GM12892 (cell line): ENCODE measurements around the gene RPL31.
A peak's percentile ranks its signal among the peaks of the same experiment; 100 is the strongest.

Experiments used
- DNase-seq: peaks from one replicate; pipeline ENCODE4 v3.0.0; 2011; ENCODE audit not compliant: insufficient read length
- FAIRE-seq: peaks from 2 replicates; lab custom pipeline; 2011; peaks lifted over from hg19 to GRCh38; lab: Jason Lieb, UNC
- POLR2A ChIP-seq: IDR thresholded peaks from 2 replicates; pipeline ENCODE4 v1.6.1; 2011; ENCODE audit warnings: low read depth, low read length, control low read depth
- POLR2AphosphoS5 ChIP-seq: IDR thresholded peaks from 2 replicates; pipeline ENCODE4 v1.6.1; 2011; ENCODE audit warnings: low read depth, low read length, control low read depth
- TAF1 ChIP-seq: IDR thresholded peaks from 2 replicates; pipeline ENCODE4 v1.6.1; 2011; ENCODE audit warnings: low read depth, mild to moderate bottlenecking, control low read depth, low read length, borderline replicate concordance

The RPL31 gene

DNA sequence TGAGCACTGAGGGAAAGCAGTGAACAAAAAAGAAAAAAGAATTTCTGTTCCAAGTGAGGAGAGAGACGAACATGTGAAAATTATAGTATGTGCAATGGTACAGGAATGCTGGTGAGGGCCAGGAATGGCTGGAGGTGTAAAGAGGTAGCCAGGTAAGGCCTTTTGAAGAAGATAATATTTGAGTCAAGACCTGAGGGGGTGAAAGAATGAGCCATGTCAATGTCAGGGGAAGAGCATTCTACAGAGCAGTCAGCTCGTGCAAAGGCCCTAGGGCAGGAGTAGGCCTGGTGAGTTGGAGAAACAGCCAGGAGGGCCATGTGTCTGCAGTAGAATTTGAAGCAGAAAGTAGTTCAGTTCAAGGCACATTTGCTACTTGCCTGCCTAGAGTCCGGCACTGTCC lies 12.4 kb upstream of the RPL31 start:
- DNase-seq (no peak), FAIRE-seq (no peak)
- no peak for TF ChIP-seq POLR2A
- TF ChIP-seq TAF1: no peak
- no peak for TF ChIP-seq POLR2AphosphoS5

DNA sequence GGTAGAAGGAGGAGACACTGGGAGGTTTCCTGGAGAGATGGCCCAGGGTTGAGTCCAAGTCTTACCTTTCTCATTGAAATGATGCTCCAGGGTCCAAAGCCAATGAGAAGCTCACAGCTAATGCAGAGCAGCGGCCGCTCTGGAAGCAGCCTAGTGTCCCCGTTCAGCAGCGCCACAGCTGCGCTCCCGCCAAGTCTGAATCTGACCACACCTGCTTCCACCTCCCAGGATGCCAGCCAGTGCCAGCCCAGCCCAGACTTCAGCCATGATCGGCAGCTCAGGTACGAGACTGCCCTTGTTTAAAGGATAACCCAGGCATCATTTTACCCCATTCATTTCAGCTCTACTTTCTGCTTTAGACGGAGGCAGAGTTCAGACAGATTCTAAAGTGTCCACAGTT lies 11.9 kb upstream of the RPL31 start:
- TF ChIP-seq POLR2A (no peak), TAF1 (no peak), POLR2AphosphoS5 (no peak)
- FAIRE-seq (no peak), DNase-seq (no peak)

DNA sequence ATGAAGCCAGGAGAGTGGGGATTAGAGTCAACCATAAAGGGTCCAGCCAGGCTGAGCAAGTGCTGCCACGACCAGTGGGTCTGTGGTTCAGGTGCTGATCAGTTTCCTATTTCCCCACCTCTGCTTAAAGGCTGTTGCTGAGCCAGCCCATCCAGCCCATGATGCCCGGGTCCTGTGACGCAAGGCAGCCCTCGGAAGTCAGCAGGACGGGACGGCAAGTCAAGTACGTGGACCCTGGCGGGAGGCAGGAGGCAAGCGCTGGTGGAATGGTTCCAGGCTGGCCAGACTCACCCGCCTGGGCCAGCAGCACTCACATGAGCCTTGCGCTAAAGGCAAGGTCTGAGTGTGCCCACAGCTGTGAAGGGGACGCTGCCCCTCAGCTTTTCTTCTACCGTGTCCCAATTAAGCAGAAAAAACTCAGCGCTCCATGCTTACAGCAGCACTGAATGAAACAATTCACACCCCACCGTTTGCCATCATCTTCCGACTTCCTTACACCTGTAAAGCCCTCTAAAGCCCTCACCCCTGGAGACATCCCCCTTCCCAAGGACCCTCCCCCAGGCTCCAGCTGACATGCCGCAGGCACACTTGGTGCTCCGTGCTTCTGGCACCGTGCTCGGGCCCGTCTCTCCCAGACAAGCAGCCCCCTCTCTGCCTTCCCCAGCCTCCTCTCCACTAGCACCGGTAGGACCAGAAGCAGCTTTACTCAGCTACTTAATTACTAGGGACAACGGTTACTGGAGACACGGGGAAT lies 11.3 kb upstream of the RPL31 start:
- DNase-seq: no peak
- FAIRE-seq: no peak
- TF ChIP-seq POLR2A: no peak
- TF ChIP-seq POLR2AphosphoS5: no peak
- no peak for TF ChIP-seq TAF1

DNA sequence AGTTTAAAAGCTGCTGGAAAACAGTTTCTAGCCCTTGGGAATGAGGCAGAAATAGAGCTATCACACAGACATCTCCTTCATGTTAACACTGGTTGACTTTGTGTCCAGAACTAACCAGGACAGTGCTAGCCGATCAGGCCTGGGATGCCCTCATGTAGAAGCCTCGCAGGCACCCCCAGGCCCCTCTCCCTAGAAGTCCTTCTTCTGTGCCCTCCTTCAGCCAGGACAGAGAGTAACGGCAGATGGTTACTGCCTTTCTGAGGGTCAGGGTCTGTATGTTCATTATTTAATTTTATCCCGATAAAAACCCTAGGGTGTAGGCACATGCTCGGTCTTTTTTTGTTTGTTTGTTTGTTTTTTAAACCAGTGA lies 10.7 kb upstream of the RPL31 start:
- FAIRE-seq: no peak
- TF ChIP-seq POLR2A: no peak
- TF ChIP-seq POLR2AphosphoS5: no peak
- TF ChIP-seq TAF1: no peak

DNA sequence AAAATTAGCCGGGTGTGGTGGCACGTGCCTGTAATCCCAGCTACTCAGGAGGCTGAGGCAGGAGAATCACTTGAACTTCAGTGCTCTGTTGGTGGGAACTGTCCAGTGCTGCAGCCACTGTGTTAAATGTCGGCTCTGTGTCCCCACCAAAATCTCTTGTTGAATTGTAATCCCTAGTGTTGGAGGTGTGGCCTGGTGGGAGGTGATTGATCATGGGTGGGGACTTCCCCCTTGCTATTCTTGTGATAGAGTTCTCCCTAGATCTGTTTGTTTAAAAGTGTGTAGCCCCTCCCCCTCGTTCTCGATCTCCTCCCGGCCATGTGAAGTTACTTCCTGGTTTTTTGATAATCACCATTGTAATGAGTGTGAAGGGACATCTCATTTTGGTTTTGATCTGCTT lies 9.8 kb upstream of the RPL31 start:
- DNase-seq: no peak
- TF ChIP-seq TAF1: no peak
- no peak for TF ChIP-seq POLR2A
- no peak for TF ChIP-seq POLR2AphosphoS5
- FAIRE-seq: no peak

More for the DNA sequence above, 10.7 kb upstream of the RPL31 start:
- no peak for DNase-seq

DNA sequence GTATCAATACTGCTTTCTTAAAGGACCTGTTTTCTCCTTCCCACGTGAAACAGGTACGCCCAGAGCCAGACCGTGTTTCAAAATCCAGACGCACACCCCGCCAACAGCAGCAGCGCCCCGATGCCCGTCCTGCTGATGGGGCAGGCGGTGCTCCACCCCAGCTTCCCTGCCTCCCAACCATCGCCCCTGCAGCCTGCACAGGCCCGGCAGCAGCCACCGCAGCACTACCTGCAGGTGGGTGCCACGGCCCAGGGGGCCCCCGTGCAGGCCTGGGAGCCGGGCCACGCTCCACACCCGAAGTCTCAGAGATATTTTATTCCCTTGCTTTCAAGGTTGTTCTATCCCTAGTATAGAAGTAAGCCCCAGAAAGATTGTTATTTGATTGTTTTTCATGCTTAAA lies 8.8 kb upstream of the RPL31 start:
- no peak for FAIRE-seq
- TF ChIP-seq POLR2A (no peak), POLR2AphosphoS5 (no peak), TAF1 (no peak)
- no peak for DNase-seq

DNA sequence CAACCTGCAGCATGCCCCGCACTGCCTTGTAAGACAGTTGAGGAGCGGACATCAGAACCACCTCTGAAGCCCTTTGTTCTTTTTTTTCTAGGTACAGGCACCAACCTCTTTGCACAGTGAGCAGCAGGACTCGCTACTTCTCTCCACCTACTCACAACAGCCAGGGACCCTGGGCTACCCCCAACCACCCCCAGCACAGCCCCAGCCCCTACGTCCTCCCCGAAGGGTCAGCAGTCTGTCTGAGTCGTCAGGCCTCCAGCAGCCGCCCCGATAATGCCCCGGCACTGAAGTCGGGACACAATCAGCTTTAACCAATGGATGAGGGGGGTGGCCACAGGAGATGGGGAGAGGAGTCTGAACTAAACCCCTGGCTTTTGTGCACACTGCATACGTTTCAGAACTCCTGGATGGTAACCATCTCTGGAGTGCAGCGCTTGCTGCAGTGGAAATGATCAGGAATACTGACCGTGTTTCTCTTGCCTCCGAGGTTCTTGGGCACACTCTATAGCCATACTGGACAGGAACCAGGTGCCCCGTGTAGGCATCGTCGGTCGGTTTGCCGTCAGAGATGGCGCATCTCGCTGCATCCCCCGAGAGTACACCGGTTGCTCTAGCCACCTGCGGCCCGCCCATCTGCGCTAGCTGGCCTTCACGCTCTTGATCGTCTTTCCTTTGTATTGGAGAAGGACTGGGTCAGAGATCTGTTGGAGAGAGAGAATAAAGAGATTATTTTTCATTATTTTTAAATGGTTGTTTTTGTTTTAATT lies 6.6 kb upstream of the RPL31 start:
- FAIRE-seq (no peak), DNase-seq (no peak)
- TF ChIP-seq TAF1: no peak
- no peak for TF ChIP-seq POLR2AphosphoS5
- no peak for TF ChIP-seq POLR2A

DNA sequence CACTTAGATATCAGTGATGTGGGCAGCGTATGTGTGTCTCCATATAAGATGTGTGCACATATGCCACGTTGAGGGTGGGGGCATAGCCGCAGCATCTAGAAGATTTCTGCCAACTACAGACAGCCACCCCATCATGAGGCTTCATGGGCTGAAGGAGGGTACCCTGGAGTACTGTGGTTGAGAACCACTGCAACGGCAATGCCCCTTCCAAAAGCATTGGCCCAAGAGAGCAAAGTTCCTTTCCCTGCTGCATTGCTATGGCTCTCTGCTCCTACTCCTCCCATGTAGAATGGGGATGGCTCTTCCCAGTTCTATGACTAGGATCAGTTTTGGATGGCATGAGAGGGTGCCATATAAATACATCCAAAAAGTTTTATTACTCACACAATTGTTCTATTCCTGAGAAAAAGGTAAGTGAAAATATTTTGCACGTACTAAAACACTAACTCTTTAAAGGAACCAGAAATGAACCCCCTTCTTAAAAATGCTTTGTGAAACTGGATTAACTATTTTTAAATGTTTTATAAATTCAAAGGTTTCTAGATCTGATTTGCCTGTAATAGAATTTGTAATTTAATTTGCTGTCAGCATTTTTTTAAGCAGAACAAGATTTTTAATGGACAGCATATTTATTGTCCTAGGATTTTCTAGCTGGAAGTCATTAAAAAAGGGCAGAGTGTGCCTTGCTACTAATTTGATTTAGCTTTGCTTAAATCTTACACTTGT lies 4.4 kb upstream of the RPL31 start:
- DNase-seq (no peak), FAIRE-seq (no peak)
- TF ChIP-seq POLR2A (no peak), TAF1 (no peak), POLR2AphosphoS5 (no peak)

DNA sequence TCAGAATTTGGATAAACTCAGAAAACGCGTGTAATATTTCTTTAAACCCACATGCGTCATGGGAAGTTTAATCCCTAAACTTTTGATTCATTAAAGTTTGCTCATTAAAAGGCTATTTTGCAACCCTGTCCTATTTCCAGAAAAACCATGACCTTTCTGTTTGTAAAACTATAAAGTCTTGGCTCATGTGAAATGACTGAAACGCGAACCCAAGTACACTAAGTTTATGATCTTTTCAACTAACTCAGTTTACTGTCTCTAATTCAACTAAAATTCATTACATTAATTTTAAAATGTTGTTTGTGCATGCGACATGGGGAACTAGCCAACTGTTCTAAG lies 3.9 kb upstream of the RPL31 start:
- DNase-seq: no peak
- TF ChIP-seq TAF1: no peak
- FAIRE-seq: no peak

DNA sequence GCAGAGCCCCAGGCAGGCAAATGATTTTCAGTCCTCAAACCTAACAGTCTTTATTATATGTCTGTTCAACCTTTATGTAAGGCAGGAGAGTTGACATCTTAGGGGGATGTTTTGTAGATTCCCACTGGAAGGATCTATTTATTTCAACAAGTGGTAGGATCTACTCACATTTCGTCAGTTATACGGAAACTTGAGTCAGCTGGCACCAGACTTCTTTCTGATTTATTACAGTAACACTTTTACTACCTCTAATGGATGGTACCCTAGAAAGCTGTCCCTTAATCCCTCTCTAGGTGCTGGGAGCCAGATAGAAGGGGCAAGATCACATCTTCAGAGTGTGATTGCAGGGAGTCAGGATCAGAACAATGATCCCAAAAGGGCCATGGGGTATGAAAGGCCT lies 2.1 kb upstream of the RPL31 start:
- no peak for FAIRE-seq
- TF ChIP-seq TAF1: no peak
- no peak for TF ChIP-seq POLR2A
- TF ChIP-seq POLR2AphosphoS5: no peak
- no peak for DNase-seq

DNA sequence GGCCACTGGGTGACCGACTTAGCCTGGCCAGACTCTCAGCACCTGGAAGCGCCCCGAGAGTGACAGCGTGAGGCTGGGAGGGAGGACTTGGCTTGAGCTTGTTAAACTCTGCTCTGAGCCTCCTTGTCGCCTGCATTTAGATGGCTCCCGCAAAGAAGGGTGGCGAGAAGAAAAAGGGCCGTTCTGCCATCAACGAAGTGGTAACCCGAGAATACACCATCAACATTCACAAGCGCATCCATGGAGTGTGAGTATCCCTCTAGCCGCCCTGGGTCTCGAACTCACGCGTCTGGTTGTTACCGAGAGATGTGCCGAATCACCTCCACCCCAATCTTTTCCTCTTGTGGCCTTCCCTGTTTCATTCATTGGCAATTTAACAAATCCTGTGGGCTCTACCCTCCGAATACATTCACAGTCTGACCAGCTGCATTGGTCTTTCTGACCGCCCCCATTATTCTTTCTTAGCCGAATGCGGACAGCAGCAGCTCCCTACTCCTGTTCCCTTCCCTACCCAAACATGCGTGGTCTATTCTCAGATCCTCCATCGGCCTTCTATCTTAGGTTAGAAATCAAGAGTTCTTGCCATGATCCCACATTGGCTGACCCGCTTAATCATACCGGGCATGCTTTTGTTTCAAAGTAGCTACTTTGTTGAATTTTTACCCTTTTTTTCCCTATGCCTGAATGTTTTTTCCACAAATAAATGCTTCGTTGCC lies 631 bp downstream of the RPL31 start:
- FAIRE-seq: no peak
- TF ChIP-seq POLR2A: no peak; the same call in 1 of the 2 replicates
- no peak for TF ChIP-seq TAF1
- 0 out of 2 replicates have a peak, but pooled peaks have one; percentile 38 for TF ChIP-seq POLR2AphosphoS5
- DNase-seq: no peak
